Vagina (tissue), 2 donors: Measurements from ENCODE around the gene ROGDI. TPM values are rescaled to one million over a fixed set of nuclear protein-coding genes. Genes with fewer than 3 reads are reported as not detected.

ENCODE experiments used
- DNase-seq, 2 donors: peaks; one replicate each; pipeline ENCODE4 v3.0.0-alpha.2; 2017; ENCODE audit errors: extremely low spot score in 2 of 2
- H3K27ac ChIP-seq: fragments of 200-600 bp; sonication (generic); one replicate; pipeline ENCODE4 v1.5.1; 2019
- H3K27me3 ChIP-seq: fragments of 200-600 bp; sonication (generic); one replicate; pipeline ENCODE4 v1.5.1; 2019
- H3K36me3 ChIP-seq, 2 donors: fragments of 200-600 bp; sonication (generic); one replicate each; pipeline ENCODE4 v1.5.1; 2017 to 2019
- H3K4me1 ChIP-seq: fragments of 200-600 bp; sonication (generic); one replicate; pipeline ENCODE4 v1.5.1; 2019
- H3K4me3 ChIP-seq, 2 donors: fragments of 200-600 bp; sonication (generic); 1 replicate in 1 of 2; 2 replicates in 1 of 2; pipeline ENCODE4 v1.5.1; 2016 to 2019
- H3K9me3 ChIP-seq: fragments of 200-600 bp; sonication (generic); one replicate; pipeline ENCODE4 v1.5.1; 2019
- CTCF ChIP-seq, 3 experiments: fragments of 450-650 bp in 2 of 3; fragments of 200-600 bp in 1 of 3; sonication (generic) in 1 of 3; IDR thresholded peaks; one replicate each; pipeline ENCODE4 v1.5.1; 2017 to 2019; ENCODE audit warnings: antibody characterized with exemption in 3 of 3, mild to moderate bottlenecking in 2 of 3, moderate library complexity in 2 of 3
- POLR2A ChIP-seq, 2 donors: fragments of 450-650 bp; IDR thresholded peaks; one replicate each; pipeline ENCODE4 v1.6.1; 2017; ENCODE audit warnings: antibody characterized with exemption in 2 of 2, mild to moderate bottlenecking in 2 of 2, moderate library complexity in 2 of 2
- POLR2AphosphoS5 ChIP-seq, 2 donors: sonication (generic); formaldehyde crosslinking; IDR thresholded peaks; one replicate each; pipeline ENCODE4 v1.9.0; 2017; ENCODE audit warnings: antibody characterized with exemption in 2 of 2, mild to moderate bottlenecking in 2 of 2, low read depth in 1 of 2; ENCODE audit not compliant: insufficient read depth in 1 of 2
- intact Hi-C: fragments of 100-400 bp; cut with DNase I; formaldehyde crosslinking; loops from one replicate; pipeline ENCODE4 v1.15.1; 2023
- total RNA-seq: library from RNA; depleted of rRNA; stranded (reverse); fragments of >200 nt; gene quantifications from one replicate; pipeline ENCODE4 v1.2.3, GENCODE V29; 2016

ROGDI gene
- total RNA-seq, 1 donor from 2014 or later, result 14.0 TPM

- DNase-seq, result no peak
- Histone ChIP-seq H3K4me1 (peaks cover 39% of the 10 kb centered on the region), H3K36me3 (peaks cover 0 to 10% of the 10 kb centered on the region in 2 donors), H3K4me3 (peak overlapping the region; percentile 58 to 85), H3K9me3 (no peaks in the 10 kb centered on the region), H3K27ac (peak overlapping the region; percentile 87), H3K27me3 (no peaks in the 10 kb centered on the region)
- TF ChIP-seq CTCF (IDR thresholded peaks at IDR 0.05) (no peak), POLR2A (IDR thresholded peaks at IDR 0.05) (no peak)
- intact Hi-C loops, result no loop called here
Observed at GRCh38 chr16:4767872-4768548, 34.4 kb downstream of the ROGDI start.

GRCh38 chr16:4766875-4767628, 35.4 kb downstream of the ROGDI start, which contains the start of gene ZNF500:
Gene ZNF500 (minus strand): TSS chr16:4767162. CDS start chr16:4765978, 1,184 bp downstream.
- intact Hi-C loops, result no loop called here
- Histone ChIP-seq H3K4me3 (peak within 1 kb of the TSS; percentile 85 to 99), H3K4me1 (peaks cover 39% of the 10 kb centered on the region), H3K9me3 (no peaks in the 10 kb centered on the region), H3K27me3 (no peaks in the 10 kb centered on the region), H3K36me3 (peaks cover 0 to 19% of the 10 kb centered on the region in 2 donors), H3K27ac (peak within 1 kb of the TSS; percentile 87)
- peak in 1 of 2 donors; percentile 96 for DNase-seq
- TF ChIP-seq CTCF (IDR thresholded peaks at IDR 0.05) (no peak), POLR2A (IDR thresholded peaks at IDR 0.05) (no peak), POLR2AphosphoS5 (IDR thresholded peaks at IDR 0.05; ENCODE audit: insufficient read depth in 1 of 2, low read depth in 1 of 2) (peak; percentile 84 to 88)

DNA sequence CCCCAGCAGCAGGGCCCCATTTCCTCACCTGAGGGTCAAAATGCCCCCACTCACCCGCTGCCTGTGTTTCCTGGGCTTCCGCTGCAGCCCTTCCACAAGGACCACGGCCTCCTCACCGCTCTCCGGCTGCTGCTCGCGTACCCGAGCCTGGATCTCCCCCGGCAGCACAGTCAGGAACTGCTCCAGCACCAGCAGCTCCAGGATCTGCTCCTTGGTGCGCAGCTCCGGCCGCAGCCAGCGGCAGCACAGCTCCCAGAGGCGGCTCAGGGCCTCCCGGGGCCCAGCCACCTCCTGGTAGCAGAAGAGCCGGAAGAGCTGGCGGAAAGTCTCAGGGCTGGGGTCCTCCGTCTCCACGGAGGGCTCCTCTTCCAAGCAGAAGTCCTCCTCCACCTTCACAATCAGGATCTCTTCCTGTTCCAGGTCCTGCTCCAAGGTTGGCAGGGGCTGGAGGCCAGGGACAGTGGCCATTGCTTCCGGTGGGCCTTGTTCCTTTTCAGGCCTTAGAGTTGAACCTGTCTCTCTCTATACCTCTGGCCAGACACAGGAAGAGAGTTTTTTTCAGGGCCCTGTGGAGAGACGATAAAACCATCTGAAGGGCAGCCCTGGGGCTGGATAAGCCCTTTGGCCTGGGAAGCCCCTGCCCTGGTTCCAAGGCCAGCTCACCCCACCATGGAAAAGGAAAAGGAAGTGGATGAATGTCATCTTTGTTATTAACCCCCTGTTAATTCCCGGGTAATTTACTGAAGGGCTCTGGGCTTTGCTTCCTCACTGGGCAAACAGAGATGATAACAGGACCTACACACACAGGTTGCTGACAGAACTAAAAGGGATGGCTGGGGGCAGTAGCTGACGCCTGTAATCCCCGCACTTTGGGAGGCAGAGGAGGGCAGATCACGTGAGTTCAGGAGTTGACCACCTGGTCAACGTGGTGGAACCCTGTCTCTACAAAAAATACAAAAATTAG, 36.6 kb downstream of the ROGDI start:
- peaks cover 0 to 29% of the 10 kb centered on the region in 2 donors for H3K36me3 ChIP-seq
- TF ChIP-seq POLR2AphosphoS5 (IDR thresholded peaks at IDR 0.05; ENCODE audit: insufficient read depth in 1 of 2, low read depth in 1 of 2) (no peak), POLR2A (IDR thresholded peaks at IDR 0.05) (no peak), CTCF (IDR thresholded peaks at IDR 0.05) (no peak)
- intact Hi-C loops, result no loop called here
- no peaks in the 10 kb centered on the region for H3K9me3 ChIP-seq
- peak overlapping the region; percentile 85 to 99 for H3K4me3 ChIP-seq
- DNase-seq, result no peak
- peaks cover 39% of the 10 kb centered on the region for H3K4me1 ChIP-seq
- H3K27ac ChIP-seq, result no peak overlapping the region
- H3K27me3 ChIP-seq, result no peaks in the 10 kb centered on the region

DNA sequence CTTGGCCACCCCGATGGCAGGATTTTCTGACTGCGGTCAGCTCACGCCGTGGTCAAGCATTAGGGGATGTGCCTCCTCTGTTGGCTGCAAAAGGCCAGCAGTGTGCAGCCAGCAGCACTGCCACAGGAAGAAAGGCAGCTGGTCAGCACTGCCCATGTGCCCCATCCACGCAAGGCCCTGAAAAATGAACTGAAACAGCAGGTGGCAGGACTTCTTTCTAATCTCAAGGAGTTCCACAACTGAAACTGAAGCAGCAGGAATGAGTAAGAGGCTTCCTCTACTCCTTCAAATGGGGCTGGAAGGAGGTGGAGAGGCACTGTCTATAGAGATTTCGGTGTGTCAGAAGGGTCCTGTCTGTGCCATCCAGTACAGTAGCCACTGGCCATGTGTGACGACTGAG, 38.6 kb downstream of the ROGDI start:
- H3K9me3 ChIP-seq, result no peaks in the 10 kb centered on the region
- no peak overlapping the region for H3K4me3 ChIP-seq
- no peaks in the 10 kb centered on the region for H3K27me3 ChIP-seq
- H3K4me1 ChIP-seq, result peaks cover 39% of the 10 kb centered on the region
- intact Hi-C loops, result no loop called here
- no peak for DNase-seq
- peaks cover 0 to 49% of the 10 kb centered on the region in 2 donors for H3K36me3 ChIP-seq
- TF ChIP-seq CTCF (IDR thresholded peaks at IDR 0.05) (no peak), POLR2A (IDR thresholded peaks at IDR 0.05) (no peak), POLR2AphosphoS5 (IDR thresholded peaks at IDR 0.05; ENCODE audit: insufficient read depth in 1 of 2, low read depth in 1 of 2) (no peak)
- H3K27ac ChIP-seq, result no peak overlapping the region
